HG03025 (cell line): Measurements from ENCODE around the gene RAB34.
"Not testable (repeated sequence)": the region's sequence is repeated elsewhere in the genome, so short reads cannot be mapped to it uniquely, and the experiment has no call there.

Experiments used
- ATAC-seq: cut with Tn5 transposase; IDR thresholded peaks from one replicate; pipeline ENCODE4 v1.9.1; 2021; ENCODE audit warnings: mild to moderate bottlenecking, moderate library complexity; ENCODE audit not compliant: unreplicated experiment, low FRiP score

Gene RAB34

DNA sequence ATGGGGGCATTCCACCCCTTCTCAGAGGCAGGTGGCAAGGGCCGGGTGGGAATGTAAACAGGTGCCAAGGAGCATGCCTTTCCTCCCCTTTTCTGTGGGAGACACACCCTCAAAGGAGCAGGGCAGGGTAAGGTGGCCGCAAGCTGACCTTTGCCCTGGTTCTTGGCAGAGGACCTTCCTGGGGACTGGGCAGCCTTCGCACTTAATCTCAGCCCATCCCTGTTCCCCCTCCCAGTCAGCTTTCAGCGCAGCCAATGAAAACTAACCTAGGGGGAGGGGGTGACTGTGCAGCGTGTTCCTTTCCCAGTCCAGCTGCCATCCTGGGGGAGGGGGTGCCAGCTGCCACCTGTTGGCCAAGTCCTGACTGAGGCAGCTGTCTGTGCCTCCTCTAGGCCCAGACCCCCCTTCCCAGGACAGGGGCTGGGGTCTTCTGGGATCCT lies 29.0 kb upstream of the RAB34 start:
- no peak for ATAC-seq

DNA sequence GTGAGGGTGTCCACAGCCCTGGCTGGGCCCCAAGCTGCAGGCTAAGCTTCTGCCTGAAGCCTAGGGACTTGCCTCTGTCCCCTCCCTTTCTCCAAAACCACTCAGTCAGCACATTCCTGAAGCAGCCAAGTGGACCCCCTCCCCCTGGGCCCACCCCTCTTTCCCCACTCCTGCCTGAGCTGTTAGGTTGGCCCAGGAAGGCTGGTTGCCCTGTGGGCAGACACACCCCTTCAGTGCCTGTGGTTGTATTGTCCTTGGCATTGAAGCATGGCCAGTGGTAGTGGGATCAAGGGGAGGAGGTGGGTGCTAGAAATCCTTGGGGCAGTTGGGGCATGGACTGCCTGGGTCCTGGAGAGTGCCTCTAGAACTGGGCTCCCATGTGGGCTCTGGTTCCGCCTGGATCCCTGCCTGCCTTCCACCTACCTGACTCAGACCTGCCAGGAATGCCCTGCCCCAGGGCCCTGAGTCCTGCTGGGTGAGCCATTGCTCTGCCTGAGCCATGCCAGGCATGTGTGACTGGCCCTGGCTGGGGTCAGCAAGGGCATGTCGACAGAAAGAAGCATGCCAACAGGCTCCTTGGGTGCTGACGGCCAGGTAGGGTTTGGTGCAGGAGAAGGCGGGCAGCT lies 28.2 kb upstream of the RAB34 start:
- no peak for ATAC-seq

GRCh38 chr17:28744972-28745785 lies 27.5 kb upstream of the RAB34 start:
- ATAC-seq: no peak

- peak; percentile 9 for ATAC-seq
Measured at GRCh38 chr17:28744104-28744971, 26.7 kb upstream of the RAB34 start.

DNA sequence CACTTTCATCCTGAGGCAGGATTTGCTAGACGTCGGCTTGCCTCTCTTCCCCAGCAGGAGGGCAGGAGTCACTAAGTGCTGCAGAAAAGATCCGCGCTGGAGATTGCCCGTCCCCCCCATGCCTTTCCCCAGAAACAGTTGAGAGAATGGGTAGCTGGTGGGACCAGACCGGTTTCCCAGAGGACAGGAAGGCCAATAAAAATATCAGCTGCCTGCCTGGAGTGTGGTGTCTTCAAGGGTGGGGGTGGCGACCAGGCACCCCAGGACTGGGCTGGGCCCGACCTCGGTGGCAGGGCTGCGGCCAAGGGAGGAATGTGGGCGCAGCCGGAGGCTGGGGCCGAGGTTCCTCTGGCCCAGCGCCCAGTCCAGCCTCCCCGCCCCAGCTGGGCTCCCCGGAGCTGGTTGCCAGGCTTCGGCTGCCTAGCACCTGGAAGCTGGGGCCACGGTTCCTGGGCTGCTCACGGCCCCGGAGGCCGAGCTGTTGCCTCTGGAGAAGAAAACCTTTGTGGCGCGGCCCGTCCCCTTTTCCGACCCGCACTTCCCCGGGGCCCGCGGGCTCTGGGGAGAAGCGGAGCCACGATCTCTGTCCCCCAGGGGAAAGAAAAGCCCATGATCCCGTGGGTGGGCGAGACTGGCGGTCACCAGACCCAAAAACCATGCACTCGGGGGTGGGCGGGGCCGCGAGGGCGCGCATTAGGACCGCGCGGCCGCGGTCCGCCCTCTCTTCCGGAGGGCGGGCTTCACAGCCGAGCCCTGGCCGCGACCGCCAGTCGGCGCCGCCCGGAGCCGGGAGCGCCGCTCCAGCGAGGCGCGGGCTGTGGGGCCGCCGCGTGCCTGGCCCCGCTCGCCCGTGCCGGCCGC lies 25.8 kb upstream of the RAB34 start, which contains the start of gene TRAF4:
TSS of gene TRAF4 (plus strand) at position 769 of the 861 bp plus-strand sequence. CDS start 102 bp downstream, outside the sequence.
- peak; percentile 43 for ATAC-seq

DNA sequence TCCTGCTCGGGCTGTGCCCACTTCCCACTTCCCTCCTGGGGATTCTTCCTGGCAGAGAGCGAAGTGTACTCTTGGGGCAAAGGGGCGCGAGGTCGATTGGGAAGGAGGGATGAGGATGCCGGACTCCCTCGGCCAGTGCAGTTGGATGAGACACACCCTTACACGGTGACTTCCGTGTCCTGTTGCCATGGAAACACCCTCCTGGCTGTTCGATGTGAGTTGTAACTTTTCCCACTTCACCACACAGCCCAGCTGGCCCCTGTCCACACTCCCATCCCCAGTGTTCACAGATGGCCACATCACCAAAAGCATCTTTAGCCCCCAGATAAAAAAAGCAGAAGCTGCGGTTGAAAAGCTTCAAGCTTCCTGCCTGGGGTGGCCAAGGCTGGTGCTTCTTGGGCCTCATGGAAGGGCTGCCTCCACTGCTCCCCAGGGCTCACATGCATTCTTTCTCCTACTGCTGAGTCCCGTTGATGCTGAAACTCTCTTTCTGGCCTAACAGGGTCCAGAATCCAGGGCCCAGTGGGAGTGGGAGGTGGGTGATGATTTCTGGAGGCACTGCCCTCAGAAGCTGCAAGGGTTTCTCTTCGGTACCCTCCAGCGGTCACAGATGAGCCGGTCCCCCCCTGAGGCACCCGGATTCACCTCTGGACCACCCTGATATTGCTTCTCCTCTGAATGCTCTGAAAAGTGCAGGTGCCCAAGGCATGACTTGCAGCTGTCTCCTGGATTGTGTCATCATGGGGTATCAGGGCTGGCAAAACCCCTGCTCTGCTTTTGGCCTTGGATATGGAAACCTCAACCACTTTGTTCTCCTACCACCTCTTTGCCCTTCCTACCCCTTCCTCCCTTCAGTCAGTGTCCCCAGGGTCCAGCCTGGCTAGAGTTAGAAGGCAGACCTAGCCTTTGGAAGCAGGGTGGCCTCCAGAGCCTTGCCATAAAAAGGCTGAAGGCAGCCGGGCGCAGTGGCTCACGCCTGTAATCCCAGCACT lies 24.0 kb upstream of the RAB34 start:
- ATAC-seq: no peak

- ATAC-seq: no peak
Measured at GRCh38 chr17:28740406-28741357, 23.0 kb upstream of the RAB34 start.

- no peak for ATAC-seq
Measured at GRCh38 chr17:28738680-28739384, 21.2 kb upstream of the RAB34 start.

GRCh38 chr17:28737770-28738679 lies 20.4 kb upstream of the RAB34 start:
- no peak for ATAC-seq

DNA sequence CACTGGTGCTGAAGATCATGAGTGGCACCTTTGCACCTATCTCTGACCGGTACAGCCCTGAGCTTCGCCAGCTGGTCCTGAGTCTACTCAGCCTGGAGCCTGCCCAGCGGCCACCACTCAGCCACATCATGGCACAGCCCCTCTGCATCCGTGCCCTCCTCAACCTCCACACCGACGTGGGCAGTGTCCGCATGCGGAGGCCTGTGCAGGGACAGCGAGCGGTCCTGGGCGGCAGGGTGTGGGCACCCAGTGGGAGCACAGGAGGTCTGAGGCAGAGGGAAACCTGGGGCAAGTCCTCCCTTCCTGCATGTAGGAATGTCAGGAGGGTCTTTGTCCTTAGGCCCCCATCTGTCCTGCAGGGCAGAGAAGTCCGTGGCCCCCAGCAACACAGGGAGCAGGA lies 19.6 kb upstream of the RAB34 start:
- ATAC-seq: no peak

DNA sequence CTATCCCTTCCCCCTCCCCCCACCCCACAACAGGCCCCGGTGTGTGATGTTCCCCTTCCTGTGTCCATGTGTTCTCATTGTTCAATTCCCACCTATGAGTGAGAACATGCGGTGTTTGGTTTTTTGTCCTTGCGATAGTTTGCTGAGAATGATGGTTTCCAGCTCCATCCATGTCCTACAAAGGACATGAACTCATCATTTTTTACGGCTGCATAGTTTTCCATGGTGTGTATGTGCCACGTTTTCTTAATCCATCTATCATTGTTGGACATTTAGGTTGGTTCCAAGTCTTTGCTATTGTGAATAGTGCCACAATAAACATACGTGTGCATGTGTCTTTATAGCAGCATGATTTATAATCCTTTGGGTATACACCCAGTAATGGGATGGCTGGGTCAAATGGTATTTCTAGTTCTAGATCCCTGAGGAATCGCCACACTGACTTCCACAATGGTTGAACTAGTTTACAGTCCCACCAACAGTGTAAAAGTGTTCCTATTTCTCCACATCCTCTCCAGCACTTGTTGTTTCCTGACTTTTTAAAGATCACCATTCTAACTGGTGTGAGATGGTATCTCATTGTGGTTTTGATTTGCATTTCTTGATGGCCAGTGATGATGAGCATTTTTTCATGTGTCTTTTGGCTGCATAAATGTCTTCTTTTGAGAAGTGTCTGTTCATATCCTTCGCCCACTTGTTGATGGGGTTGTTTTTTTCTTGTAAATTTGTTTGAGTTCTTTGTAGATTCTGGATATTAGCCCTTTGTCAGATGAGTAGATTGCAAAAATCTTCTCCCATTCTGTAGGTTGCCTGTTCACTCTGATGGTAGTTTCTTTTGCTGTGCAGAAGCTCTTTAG lies 18.5 kb upstream of the RAB34 start:
- not testable (repeated sequence) for ATAC-seq

DNA sequence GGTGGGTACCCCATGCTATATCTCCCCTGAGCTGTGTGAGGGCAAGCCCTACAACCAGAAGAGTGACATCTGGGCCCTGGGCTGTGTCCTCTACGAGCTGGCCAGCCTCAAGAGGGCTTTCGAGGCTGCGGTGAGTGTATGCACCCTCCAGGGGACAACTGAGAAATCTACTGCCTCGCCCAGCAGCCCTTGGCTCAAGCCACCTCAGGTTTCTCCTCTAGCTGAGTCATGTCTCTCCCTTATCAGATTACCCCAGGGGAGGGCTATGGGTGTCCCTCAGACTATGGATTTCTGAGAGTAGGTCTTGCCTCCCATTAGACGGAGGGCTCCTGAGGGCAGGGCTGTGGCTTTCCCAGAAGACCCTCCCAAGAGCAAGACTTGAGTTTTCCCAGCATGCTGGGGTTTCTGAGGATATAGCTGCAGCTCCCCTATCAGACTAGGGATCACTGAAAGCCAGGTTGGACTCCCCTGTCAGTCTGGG lies 17.6 kb upstream of the RAB34 start:
- no peak for ATAC-seq

- ATAC-seq: no peak
Measured at GRCh38 chr17:28734712-28735241, 17.1 kb upstream of the RAB34 start.

- no peak for ATAC-seq
Measured at GRCh38 chr17:28733346-28733745, 15.7 kb upstream of the RAB34 start.

- no peak for ATAC-seq
Measured at GRCh38 chr17:28729950-28730330, 12.3 kb upstream of the RAB34 start.
